IPS-20b (cell line): ENCODE results near the gene WLS.

Source experiments
- H3K27ac ChIP-seq: one replicate; pipeline ENCODE4 v1.5.1; 2013; ENCODE audit warnings: low read length
- H3K27me3 ChIP-seq: 2 replicates; pipeline ENCODE4 v1.6.1; 2013; ENCODE audit warnings: mild to moderate bottlenecking, low read length, inconsistent platforms; ENCODE audit not compliant: insufficient read depth
- H3K36me3 ChIP-seq: 2 replicates; pipeline ENCODE4 v1.6.1; 2013; ENCODE audit warnings: low read depth, mild to moderate bottlenecking, inconsistent platforms, low read length, moderate library complexity; ENCODE audit not compliant: insufficient read depth
- H3K4me1 ChIP-seq: 2 replicates; pipeline ENCODE4 v1.6.1; 2013; ENCODE audit warnings: mild to moderate bottlenecking, control low read depth, inconsistent platforms, low read length, moderate library complexity; ENCODE audit not compliant: insufficient read depth
- H3K4me3 ChIP-seq: 2 replicates; pipeline ENCODE4 v1.5.1; 2013; ENCODE audit warnings: mild to moderate bottlenecking, low read length, inconsistent platforms
- H3K9ac ChIP-seq: 2 replicates; pipeline ENCODE4 v1.6.1; 2013; ENCODE audit warnings: low read depth, mild to moderate bottlenecking, inconsistent platforms, low read length, moderate library complexity
- H3K9me3 ChIP-seq: 2 replicates; pipeline ENCODE4 v1.6.1; 2013; ENCODE audit warnings: mild to moderate bottlenecking, low read depth, low read length, inconsistent platforms; ENCODE audit not compliant: insufficient read depth

WLS gene

DNA sequence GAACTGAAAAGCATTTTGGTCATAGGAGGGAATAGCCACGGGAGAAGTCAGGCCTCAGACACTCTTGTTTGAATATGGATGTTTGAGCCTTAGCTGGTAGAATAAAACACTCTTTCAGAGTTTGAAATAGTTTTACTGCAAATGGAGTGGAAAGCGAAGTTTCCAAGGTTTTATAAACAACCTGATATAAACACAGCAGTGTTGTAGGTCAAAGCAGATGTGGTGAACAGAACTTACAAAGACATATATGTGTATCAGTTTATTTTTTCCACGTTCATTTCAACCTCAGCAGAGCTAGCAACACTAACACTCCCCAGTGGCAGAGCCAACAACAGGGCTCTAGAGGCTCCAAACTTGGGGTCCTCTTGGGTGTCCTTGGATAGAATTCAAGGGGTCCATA is 89.9 kb downstream of the WLS start:
- Histone ChIP-seq H3K4me3 (no peak overlapping the region), H3K36me3 (no peaks in the 10 kb centered on the region; the same call in 1 of the 2 replicates), H3K9me3 (no peaks in the 10 kb centered on the region), H3K4me1 (peaks cover 25% of the 10 kb centered on the region), H3K9ac (peak overlapping the region; percentile 4; the same call in 1 of the 2 replicates), H3K27me3 (no peaks in the 10 kb centered on the region), H3K27ac (no peak overlapping the region)

DNA sequence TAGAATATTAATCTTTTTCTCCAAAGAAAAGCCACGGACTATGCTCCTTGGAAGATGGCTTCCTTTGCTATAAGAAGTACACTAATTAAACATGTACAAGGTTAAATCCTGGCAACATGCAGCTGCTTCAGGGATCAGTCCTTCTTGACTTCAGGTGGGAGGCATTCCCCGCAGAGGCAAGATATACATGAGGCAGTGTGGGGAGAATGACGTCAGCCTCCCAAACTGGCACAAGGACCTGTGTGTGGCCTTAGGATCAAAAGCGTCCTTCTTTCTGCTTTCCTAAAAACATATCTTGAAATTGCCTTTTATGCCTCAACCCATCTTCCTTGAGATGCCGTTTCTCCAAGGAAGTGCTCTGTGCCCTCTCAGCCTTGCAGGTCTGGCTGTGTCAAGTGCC is 90.3 kb downstream of the WLS start:
- no peak overlapping the region for H3K4me3 ChIP-seq
- no peak overlapping the region for H3K27ac ChIP-seq
- H3K9ac ChIP-seq = peak overlapping the region; percentile 4; the same call in 1 of the 2 replicates
- peaks cover 25% of the 10 kb centered on the region for H3K4me1 ChIP-seq
- H3K27me3 ChIP-seq = no peaks in the 10 kb centered on the region
- no peaks in the 10 kb centered on the region; the same call in 1 of the 2 replicates for H3K36me3 ChIP-seq
- H3K9me3 ChIP-seq = no peaks in the 10 kb centered on the region

DNA sequence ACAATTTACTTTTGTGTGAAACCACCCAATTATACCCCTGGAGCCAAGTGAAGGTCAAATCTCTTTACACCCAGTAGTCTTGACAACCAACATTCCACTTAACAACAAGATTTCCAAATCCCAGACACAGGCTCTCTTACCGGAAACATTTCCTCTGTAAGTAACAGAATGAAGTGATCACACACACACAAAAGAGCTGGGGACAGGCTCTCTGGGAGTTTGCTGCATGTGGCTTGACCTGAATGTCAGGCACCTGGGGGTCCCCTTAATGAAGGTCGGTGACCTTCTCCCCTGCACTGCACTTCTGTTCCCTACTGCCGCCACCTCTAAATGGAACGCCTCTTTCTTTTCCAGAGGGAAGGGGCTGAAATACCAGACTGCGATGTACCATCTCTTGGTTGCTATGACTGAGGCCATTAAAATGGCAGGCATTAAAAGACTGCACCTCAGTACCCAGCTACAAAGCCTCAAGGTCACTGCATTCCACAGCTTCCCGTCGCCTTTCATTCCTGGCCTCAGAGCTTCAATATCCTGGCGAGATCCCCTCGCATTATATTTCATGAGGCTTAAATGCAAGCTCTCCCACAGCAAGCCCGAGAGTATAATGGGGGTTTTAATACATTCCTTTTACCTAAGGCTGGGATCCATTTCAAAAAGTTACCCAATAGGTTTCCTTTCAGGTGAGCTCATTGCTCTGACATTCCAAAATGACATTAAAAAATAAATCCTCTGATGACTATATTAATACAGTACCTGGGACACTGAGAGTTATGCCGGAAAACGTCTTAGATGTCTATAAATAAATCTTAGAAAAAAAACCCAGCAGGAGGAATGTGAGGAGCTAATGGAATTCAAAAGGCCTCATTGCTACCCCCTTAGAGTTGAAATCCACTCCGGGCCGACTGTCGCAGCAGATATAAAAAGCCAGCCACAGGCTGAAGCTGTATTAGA is 91.0 kb downstream of the WLS start:
- no peaks in the 10 kb centered on the region for H3K27me3 ChIP-seq
- no peaks in the 10 kb centered on the region for H3K9me3 ChIP-seq
- H3K9ac ChIP-seq = peak overlapping the region; percentile 47; the same call in 1 of the 2 replicates
- H3K36me3 ChIP-seq = no peaks in the 10 kb centered on the region; the same call in 1 of the 2 replicates
- H3K27ac ChIP-seq = no peak overlapping the region
- peak overlapping the region; percentile 38; the same call in 1 of the 2 replicates for H3K4me3 ChIP-seq
- peaks cover 25% of the 10 kb centered on the region for H3K4me1 ChIP-seq

DNA sequence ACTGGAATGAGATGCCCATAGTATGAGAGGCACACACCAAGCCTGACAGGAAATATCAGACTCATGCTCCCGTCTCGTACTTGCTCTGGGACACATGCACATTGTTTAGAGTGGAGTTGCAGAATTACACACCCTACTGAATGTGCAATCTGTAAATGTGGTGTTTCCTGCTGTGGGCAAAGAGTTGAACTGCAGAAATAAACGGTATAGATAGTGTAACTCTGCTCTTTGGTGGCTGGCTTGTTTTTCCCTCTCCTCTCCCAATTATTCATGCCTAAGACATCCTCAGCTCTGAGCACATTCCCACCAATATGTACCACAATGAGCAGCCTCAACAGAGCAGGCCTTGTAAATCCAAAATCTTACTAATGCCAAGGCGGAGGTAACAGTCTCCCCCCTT is 91.8 kb downstream of the WLS start:
- Histone ChIP-seq H3K9ac (no peak overlapping the region), H3K36me3 (no peaks in the 10 kb centered on the region; the same call in 1 of the 2 replicates), H3K27ac (no peak overlapping the region), H3K9me3 (no peaks in the 10 kb centered on the region), H3K27me3 (no peaks in the 10 kb centered on the region), H3K4me1 (peaks cover 25% of the 10 kb centered on the region), H3K4me3 (peak overlapping the region; percentile 38; the same call in 1 of the 2 replicates)

DNA sequence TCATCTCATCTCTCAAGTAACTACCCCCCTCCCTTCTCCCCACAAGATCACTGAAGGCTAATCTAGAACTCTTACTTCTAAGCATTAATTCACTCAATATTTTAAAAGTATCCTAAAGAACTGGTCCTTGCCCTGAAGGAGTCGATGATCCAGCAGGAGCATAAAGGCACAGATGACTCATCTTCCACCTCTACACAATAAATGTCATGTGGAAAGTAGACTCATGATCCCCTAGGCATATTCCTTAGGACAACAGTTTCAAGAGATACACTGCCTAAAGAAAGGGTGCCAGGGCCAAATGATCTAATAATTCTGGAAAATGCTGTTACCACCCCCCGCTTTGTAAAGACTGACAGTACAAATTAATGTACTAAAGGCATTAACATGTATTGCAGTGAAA is 96.1 kb downstream of the WLS start:
- Histone ChIP-seq H3K27ac (no peak overlapping the region), H3K9ac (no peak overlapping the region), H3K9me3 (no peaks in the 10 kb centered on the region), H3K27me3 (no peaks in the 10 kb centered on the region), H3K4me3 (no peak overlapping the region), H3K4me1 (peaks cover 12% of the 10 kb centered on the region), H3K36me3 (peaks cover 4% of the 10 kb centered on the region; the same call in 1 of the 2 replicates)

DNA sequence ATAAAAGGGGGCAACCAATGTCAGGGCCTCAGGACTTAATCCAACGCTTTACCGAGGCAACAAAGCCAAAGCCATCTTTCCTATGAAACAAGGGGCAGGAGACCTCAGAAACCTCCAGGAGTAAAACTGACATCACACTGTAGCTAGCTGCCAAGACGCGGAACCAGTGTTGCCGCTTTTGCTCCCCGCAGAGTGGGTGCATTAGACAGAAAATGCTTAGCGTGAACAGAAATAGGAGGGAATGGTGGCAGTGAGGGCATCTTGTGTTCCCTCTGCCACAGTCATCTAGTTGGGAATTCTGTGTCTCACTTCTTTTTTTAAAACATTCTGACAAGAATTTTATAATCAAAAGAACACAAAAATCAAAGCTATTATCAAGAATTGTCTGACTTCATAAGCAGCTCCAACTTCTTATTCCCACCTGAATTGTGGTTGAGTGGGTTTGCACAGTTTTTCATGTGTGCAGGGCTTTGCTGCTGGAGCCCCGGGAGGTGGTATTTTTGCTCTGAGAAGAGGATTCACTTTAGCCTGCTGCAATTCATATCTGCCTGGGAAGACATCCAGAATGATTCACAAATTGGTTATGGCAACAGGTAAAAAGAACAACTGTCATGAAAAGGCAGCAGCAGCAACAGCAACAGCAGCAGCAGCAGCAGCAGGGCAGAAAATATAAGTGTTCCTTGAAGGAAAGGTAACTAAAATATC is 99.7 kb downstream of the WLS start:
- no peaks in the 10 kb centered on the region for H3K9me3 ChIP-seq
- no peak overlapping the region for H3K4me3 ChIP-seq
- no peak overlapping the region for H3K9ac ChIP-seq
- H3K4me1 ChIP-seq = peaks cover 5% of the 10 kb centered on the region; the same call in 1 of the 2 replicates
- H3K36me3 ChIP-seq = peaks cover 4% of the 10 kb centered on the region; the same call in 1 of the 2 replicates
- H3K27ac ChIP-seq = no peak overlapping the region
- no peaks in the 10 kb centered on the region for H3K27me3 ChIP-seq

DNA sequence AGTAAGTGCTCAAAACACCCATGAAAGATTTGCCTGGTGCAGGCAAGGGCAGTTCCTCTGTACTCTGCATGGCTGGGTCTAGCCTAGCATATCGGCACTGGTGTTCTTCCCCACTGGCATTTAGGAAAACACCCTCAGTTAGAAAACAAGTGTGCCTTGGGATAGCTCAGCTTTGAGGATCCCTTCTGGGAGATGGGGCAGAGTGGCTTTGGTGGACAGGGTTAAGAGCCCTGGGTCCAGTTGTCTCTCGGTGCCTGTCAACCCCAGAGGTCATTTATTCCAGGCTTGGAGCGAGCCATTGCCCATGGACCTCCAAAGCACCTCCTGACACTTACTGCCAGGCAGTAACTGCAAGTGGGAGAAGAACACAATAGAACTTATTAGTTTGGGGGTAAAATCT is 101.1 kb downstream of the WLS start:
- Histone ChIP-seq H3K9me3 (no peaks in the 10 kb centered on the region), H3K36me3 (peaks cover 4% of the 10 kb centered on the region; the same call in 1 of the 2 replicates), H3K27me3 (no peaks in the 10 kb centered on the region), H3K4me1 (peaks cover 5% of the 10 kb centered on the region; the same call in 1 of the 2 replicates), H3K9ac (no peak overlapping the region), H3K27ac (no peak overlapping the region), H3K4me3 (no peak overlapping the region)

DNA sequence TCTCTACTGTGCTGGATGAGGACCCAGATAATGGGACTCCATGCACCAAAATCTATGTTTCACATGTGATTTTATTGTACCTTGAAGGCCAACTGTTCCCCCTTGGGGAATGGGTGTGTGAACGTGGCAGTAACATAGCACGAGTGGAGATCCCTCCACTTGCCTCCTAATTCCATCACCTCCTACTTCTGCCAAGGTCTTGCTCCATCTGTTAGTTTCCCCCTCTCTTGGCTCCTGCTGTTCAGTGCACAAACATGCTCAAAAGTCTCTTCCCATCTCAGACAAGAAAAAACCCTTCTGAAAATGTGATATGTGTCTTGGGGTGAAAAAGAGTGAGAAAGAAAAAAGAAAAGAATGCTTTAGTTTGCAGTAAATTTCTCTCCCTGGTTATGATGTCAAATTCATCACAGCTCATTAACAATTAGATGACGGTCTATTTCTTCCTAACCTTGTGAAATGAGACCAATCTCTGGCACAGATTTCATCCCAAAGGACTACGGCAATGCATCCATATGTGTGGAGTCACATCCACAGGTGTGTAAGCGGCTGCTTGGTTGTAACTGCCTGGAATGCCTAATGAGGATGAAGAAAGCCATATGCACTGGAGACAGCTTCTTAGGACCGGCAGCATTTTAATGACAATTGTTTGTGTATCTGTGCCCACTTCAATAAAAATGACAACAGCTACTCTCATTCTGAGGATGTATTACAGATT is 102.6 kb downstream of the WLS start:
- H3K27ac ChIP-seq = no peak overlapping the region
- H3K9me3 ChIP-seq = no peaks in the 10 kb centered on the region
- no peak overlapping the region for H3K9ac ChIP-seq
- H3K4me3 ChIP-seq = no peak overlapping the region
- peaks cover 5% of the 10 kb centered on the region; the same call in 1 of the 2 replicates for H3K4me1 ChIP-seq
- no peaks in the 10 kb centered on the region for H3K27me3 ChIP-seq
- peaks cover 4% of the 10 kb centered on the region; the same call in 1 of the 2 replicates for H3K36me3 ChIP-seq

DNA sequence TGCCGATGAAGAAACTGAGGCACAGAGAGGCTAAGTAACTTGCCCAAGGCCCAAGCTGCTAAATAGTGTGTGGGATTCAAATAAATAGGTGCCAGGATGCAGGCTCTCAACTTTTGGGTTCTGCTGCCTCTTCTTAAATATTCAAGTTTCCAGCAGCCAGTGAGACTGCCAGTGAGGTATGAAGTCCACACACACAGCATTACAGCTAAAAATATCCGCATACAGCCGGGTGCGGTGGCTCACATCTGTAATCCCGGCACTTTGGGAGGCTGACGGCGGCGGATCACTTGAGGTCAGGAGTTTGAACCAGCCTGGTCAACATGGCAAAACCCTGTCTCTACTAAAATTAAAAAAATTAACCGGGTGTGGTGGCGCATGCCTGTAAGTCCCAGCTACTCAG is 103.5 kb downstream of the WLS start:
- Histone ChIP-seq H3K4me3 (no peak overlapping the region), H3K9me3 (no peaks in the 10 kb centered on the region), H3K4me1 (peaks cover 5% of the 10 kb centered on the region; the same call in 1 of the 2 replicates), H3K27me3 (no peaks in the 10 kb centered on the region), H3K27ac (no peak overlapping the region), H3K36me3 (peaks cover 4% of the 10 kb centered on the region; the same call in 1 of the 2 replicates), H3K9ac (no peak overlapping the region)

DNA sequence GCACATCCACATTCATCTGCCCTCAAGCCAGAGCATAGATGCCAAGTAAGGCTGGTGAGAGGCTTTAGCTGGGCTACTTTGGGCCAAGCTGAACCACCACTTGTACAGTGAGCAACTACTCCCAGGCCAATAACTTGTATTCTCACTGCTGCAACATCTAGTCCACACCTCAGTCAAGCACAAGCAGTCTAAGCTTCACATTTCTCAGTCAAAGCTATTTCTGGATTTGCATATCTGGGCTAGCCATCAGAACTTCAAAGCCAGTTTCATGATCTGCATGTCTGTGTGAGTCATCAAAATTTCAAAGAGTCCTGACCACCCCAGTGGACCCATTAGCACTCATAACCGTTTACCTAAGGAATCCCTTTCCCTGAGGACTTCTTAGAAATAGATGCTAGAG is 104.2 kb downstream of the WLS start:
- H3K36me3 ChIP-seq = peaks cover 4% of the 10 kb centered on the region; the same call in 1 of the 2 replicates
- no peak overlapping the region for H3K27ac ChIP-seq
- H3K4me3 ChIP-seq = no peak overlapping the region
- no peaks in the 10 kb centered on the region for H3K27me3 ChIP-seq
- H3K4me1 ChIP-seq = peaks cover 5% of the 10 kb centered on the region; the same call in 1 of the 2 replicates
- no peak overlapping the region for H3K9ac ChIP-seq
- H3K9me3 ChIP-seq = no peaks in the 10 kb centered on the region

DNA sequence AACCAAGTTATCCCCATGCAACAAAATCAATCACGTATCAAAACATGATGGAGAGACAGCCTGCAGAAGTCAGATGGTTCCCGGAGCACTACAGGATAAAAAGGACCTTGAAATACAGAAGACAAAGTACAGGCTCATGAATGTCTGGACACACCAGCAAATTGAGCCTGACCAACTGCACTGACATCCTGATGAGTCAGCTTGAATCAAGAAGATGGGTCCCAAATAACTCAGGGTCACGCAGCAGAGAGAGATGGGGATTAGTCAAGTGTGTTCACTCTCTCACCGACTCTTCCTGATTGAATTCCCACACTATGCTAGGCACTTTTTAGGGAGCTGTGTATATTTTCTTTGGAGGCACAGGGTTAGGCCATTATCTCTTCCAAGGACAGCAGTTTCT is 110.8 kb downstream of the WLS start:
- no peaks in the 10 kb centered on the region for H3K36me3 ChIP-seq
- no peak overlapping the region for H3K9ac ChIP-seq
- no peak overlapping the region for H3K27ac ChIP-seq
- no peaks in the 10 kb centered on the region for H3K4me1 ChIP-seq
- no peaks in the 10 kb centered on the region for H3K27me3 ChIP-seq
- H3K4me3 ChIP-seq = no peak overlapping the region
- H3K9me3 ChIP-seq = no peaks in the 10 kb centered on the region
